ENCODE data around the gene CKAP4.

DNA sequence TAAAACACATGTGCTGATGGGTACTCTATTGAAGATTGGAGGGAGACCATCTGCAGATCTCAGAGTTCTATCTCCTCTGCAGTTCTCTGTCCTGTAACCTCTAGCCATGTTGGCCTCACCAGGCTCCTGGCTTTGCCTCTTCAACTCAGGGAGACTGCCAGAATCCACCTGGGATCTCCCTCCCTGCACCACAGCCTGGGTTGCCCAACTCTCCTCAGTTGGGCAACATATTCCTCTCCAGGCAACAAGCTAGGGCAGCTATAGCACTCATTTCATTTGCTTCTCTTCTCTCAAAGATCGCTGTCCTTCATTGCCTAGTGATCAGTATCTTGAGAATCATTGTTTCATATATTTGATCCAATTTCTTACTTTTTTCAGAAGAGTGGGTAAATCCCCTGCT is 28.8 kb downstream of the CKAP4 start:
- TF ChIP-seq, protein P1, sequence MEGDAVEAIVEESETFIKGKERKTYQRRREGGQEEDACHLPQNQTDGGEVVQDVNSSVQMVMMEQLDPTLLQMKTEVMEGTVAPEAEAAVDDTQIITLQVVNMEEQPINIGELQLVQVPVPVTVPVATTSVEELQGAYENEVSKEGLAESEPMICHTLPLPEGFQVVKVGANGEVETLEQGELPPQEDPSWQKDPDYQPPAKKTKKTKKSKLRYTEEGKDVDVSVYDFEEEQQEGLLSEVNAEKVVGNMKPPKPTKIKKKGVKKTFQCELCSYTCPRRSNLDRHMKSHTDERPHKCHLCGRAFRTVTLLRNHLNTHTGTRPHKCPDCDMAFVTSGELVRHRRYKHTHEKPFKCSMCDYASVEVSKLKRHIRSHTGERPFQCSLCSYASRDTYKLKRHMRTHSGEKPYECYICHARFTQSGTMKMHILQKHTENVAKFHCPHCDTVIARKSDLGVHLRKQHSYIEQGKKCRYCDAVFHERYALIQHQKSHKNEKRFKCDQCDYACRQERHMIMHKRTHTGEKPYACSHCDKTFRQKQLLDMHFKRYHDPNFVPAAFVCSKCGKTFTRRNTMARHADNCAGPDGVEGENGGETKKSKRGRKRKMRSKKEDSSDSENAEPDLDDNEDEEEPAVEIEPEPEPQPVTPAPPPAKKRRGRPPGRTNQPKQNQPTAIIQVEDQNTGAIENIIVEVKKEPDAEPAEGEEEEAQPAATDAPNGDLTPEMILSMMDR (conservative IDR thresholded peaks at IDR 0.05), result no peak
- TF ChIP-seq ZFX (IDR thresholded peaks at IDR 0.05), result no peak

Measured in C4-2B (cell line).